GM12892 (cell line): Measurements from ENCODE around the gene STC2.

Experiments used
- POLR2A ChIP-seq: IDR thresholded peaks from 2 replicates; pipeline ENCODE4 v1.6.1; 2011; ENCODE audit warnings: low read depth, low read length, control low read depth
- POLR2AphosphoS5 ChIP-seq: IDR thresholded peaks from 2 replicates; pipeline ENCODE4 v1.6.1; 2011; ENCODE audit warnings: low read depth, low read length, control low read depth
- TAF1 ChIP-seq: IDR thresholded peaks from 2 replicates; pipeline ENCODE4 v1.6.1; 2011; ENCODE audit warnings: low read depth, mild to moderate bottlenecking, control low read depth, low read length, borderline replicate concordance

DNA sequence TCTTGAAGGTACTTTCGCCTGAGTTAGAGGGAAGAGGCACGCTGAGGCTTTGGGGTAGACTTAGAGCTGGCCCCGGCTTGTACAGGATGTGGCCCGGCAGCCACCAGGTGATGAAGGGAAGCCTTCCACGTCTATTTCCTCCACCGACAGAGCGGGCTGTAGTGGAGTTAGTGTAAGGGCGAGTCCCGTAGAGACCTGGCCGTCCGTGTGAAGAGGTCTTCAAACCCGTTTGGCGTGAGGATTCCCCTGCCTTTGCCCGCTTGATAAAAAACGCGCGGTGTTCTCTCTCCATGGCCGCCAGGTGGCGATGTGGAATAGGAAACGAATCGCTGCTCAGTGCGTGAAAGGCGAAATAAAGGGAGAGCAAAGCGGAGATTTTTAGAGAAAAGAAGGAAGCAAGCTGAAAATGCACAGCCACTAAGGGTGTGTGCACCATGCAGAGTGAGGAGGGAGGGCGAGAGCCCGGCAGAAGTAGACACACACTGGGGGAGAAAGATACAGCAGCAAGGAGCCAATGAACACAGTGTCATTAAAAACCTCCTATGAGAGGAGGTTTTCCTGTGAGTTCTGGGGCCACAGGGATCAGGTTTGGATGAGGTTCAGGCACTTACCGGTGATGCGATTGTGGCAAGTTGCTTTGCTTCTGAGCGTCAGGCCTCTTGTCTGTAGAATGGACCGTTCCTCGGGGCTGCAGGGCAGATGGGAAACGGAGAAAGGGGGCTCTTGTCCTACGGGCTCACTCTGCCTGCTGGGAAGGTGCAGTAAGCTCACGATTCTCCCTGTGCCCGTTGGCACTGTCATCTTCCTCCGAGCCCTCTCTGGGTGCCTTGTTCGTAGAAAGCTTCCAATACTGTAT, 34.2 kb downstream of the STC2 start:
- TF ChIP-seq POLR2AphosphoS5 (no peak), POLR2A (no peak), TAF1 (no peak)
